ENCODE measurements around the gene IQCC.

The IQCC gene

DNA sequence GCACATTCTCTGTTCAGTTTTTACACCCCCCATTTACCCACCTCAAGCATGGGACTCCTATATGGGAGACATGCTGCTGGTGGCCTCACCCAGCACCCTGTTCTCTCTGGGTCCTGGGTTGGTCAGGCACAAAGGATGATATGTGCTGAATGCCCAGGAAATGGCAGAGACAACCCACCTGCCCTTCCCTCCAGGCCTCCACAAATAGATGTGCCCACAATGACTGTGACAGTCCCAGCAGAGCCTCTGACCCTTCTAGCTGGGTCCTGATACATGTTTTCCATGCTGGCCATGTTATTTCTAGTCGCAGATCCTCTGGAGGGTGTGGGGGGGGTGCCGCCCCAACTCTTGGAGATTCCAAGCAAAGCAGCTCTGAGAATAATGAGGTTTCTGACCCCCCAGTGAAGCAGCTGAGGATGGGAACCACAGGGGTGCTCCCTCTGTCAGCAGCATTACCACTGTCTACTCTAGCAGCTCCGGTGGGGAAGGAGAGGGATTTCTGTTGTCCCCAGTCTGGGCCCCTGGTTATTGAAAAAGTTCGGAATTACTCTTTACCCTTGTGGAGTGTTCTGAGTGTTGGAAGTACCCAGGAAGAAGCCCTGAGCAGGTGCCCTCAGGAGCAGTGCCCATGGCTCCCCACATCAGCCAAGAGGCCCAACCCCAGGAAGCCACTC, 6.3 kb upstream of the IQCC start:
- no peak overlapping the region for H3K4me3 ChIP-seq (ENCODE audit: low read depth, low read length)
- TF ChIP-seq, protein P1, sequence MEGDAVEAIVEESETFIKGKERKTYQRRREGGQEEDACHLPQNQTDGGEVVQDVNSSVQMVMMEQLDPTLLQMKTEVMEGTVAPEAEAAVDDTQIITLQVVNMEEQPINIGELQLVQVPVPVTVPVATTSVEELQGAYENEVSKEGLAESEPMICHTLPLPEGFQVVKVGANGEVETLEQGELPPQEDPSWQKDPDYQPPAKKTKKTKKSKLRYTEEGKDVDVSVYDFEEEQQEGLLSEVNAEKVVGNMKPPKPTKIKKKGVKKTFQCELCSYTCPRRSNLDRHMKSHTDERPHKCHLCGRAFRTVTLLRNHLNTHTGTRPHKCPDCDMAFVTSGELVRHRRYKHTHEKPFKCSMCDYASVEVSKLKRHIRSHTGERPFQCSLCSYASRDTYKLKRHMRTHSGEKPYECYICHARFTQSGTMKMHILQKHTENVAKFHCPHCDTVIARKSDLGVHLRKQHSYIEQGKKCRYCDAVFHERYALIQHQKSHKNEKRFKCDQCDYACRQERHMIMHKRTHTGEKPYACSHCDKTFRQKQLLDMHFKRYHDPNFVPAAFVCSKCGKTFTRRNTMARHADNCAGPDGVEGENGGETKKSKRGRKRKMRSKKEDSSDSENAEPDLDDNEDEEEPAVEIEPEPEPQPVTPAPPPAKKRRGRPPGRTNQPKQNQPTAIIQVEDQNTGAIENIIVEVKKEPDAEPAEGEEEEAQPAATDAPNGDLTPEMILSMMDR (IDR thresholded peaks at IDR 0.05; ENCODE audit: low read depth, low read length, missing control alignments), result no peak
- DNase-seq (ENCODE audit: low read depth), result no peak
- in situ Hi-C loops (cut with HindIII; ENCODE audit: low sequenced_read_pairs), result no loop called here

DNA sequence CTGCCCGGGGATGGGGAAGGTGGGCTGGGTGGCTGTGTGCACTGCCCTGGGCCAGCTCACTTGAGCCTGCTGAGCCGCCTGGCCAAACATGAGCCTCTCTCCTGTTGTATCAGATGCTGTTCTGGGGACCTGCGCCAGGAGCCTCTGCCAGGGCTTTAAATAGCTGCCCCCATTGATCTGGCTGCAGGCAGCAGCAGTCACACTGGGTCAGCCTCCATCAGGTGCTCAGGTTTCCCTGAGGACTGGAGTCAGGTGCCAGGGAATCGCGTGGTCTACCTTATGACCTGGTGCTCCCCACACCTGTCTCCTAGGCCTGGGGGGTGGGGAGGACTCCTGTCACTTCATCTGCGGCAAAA, 5.8 kb upstream of the IQCC start:
- TF ChIP-seq, protein P1 (IDR thresholded peaks at IDR 0.05; ENCODE audit: low read depth, low read length, missing control alignments), result no peak
- DNase-seq (ENCODE audit: low read depth), result no peak
- in situ Hi-C loops (cut with HindIII; ENCODE audit: low sequenced_read_pairs), result loop anchor here (10.0 kb wide), 1 partner anchor 175 kb away; no protein-coding TSS in a partner anchor
- peak overlapping the region; percentile 62 for H3K4me3 ChIP-seq (ENCODE audit: low read depth, low read length)

DNA sequence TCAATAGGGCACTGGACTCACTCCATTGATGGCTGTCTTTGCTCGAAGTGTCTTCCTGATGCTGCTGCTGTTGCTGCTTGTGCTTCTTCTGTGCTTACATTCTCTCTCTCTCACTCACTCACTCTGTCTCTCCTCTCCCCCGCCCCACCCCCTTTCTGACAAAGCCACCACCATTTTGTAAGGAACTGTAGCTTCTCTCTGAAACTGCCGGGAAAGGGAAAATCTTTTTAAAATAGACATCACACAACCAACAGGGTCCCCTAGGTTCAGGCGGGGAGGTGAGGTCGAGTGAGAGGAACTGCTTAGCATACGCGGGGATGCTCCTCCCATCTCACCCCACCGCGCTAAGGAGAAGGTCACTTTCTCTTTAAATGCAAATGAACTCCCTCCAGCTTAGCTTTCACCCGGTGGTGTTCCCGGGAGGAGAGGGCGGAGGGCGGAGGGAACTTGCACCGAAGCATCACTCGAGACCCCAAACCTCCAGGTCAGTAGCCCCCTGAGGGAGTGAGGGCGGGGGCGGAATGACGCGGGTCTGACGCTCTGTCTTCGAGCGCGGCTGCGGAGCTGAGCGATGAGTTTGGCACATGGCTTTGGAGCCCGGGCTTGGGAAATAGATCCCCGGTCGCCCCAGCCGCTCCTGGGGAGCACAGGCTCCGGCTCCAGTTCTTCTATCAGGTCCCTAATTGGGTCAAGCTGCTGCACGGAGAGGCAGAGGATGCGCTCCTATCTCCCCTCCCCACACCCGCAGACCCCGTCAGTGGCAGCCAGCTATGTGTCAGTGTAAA, 5.1 kb upstream of the IQCC start, which contains the start of gene CCDC28B:
Gene CCDC28B (plus strand): TSS at position 370 of the 785 bp plus-strand sequence. CDS start 1,341 bp downstream, outside the sequence.
- H3K4me3 ChIP-seq (ENCODE audit: low read depth, low read length), result peak within 1 kb of the TSS; percentile 62
- in situ Hi-C loops (cut with HindIII; ENCODE audit: low sequenced_read_pairs), result loop anchor here (10.0 kb wide), 1 partner anchor 174 kb away; no protein-coding TSS in a partner anchor
- no peak for DNase-seq (ENCODE audit: low read depth)
- TF ChIP-seq, protein P1 (IDR thresholded peaks at IDR 0.05; ENCODE audit: low read depth, low read length, missing control alignments), result no peak

DNA sequence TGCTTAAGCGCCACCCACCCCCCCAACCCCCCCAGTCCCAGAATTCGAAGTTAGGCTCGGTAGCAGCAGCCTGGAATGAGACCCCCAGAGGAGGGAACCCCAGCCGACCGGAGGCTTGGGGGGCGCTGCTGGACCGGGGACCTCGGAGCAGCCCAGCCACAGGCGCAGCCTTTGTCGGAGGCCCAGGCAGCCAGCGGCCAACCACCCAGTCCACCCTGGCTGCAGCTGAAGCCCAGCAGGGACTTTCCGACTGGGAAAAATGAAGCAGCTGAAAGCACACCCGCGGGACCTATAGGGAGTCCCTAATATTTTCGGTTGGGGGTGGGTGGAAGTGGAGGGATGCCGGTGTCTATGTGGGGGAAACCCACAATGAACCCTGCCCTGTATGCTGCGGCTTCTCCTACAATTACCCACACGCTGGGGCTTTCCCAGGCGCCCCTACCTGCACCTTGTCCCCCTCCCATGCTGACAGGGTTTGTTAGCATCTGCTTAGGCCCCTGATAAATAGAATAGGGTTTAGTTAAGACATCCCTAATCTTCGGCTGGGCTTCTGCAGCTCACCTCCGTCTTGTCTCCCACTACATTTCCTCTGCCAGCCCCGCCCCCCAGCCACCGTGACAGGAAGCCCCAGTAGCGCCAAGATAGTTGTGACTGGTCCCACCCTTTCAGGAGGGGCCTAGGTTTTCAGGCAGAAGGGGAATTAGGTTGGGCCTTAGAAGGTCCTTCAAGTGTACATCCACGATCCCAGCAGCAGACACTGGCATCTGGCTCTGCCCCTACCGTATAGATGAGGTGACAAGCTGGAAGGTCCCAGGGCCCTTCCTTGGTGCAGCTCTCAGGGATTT, 4.2 kb upstream of the IQCC start:
- in situ Hi-C loops (cut with HindIII; ENCODE audit: low sequenced_read_pairs), result loop anchor here (10.0 kb wide), 1 partner anchor 174 kb away; no protein-coding TSS in a partner anchor
- TF ChIP-seq, protein P1 (IDR thresholded peaks at IDR 0.05; ENCODE audit: low read depth, low read length, missing control alignments), result no peak
- DNase-seq (ENCODE audit: low read depth), result no peak
- H3K4me3 ChIP-seq (ENCODE audit: low read depth, low read length), result peak overlapping the region; percentile 62

DNA sequence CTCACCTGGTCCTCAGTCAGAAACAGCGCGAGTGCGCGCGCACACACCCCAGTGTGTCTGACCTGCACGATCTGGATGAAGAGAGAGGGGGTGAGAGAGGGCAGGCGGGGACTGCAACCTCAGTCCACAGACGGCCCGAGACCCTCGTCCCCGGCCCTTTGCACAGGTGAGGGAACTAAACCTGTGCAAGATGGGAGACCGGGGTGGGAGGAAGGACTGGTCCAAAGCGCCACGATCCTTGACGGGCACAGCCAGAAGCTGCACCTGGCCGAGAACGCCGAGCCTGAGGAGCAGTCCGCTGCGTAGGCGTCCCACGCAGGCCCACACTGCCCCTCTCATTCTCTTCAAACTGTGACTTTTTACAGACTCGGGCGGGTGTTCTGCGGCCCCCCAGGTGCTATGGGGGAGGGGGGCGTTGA, 519 bp upstream of the IQCC start:
- peak overlapping the region; percentile 77 for H3K4me3 ChIP-seq (ENCODE audit: low read depth, low read length)
- TF ChIP-seq, protein P1 (IDR thresholded peaks at IDR 0.05; ENCODE audit: low read depth, low read length, missing control alignments), result no peak
- no peak for DNase-seq (ENCODE audit: low read depth)
- in situ Hi-C loops (cut with HindIII; ENCODE audit: low sequenced_read_pairs), result loop anchor here (10.0 kb wide), 1 partner anchor 170 kb away; no protein-coding TSS in a partner anchor

DNA sequence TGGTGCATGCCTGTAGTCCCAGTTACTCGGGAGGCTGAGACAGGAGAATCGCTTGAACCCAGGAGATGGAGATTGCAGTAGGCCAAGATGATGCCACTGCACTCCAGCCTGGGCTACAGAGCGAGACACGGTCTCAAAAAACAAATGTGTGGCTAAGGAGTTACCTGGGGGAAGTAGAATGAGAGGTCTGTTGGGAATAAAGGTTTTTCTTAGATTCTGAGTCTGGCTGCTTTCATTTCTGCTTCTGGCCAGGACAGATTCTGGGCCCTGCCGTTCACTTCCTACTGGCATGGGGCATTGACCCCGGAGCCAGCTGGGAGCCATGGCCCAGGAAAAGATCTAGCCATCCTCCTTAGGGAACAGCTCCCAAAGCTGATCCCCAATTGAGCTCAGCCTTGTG, 3.0 kb downstream of the IQCC start:
- TF ChIP-seq, protein P1 (IDR thresholded peaks at IDR 0.05; ENCODE audit: low read depth, low read length, missing control alignments), result no peak
- no peak for DNase-seq (ENCODE audit: low read depth)
- in situ Hi-C loops (cut with HindIII; ENCODE audit: low sequenced_read_pairs), result loop anchor here (10.0 kb wide), 1 partner anchor 166 kb away; no protein-coding TSS in a partner anchor
- H3K4me3 ChIP-seq (ENCODE audit: low read depth, low read length), result no peak overlapping the region
